ENCODE results near the gene PRDM15.

- TF ChIP-seq CTCF (optimal IDR thresholded peaks at IDR 0.05 in 1 of 3, IDR thresholded peaks at IDR 0.05 in 1 of 3, conservative IDR thresholded peaks at IDR 0.05 in 1 of 3; ENCODE audit: extremely low read depth in 1 of 3, insufficient read depth in 2 of 3, low read length in 3 of 3), result no peak
- no peak for TF ChIP-seq EZH2 (IDR thresholded peaks at IDR 0.05; ENCODE audit: low read length)
Observed at GRCh38 chr21:41799763-41800162, 79.4 kb downstream of the PRDM15 start.
